Esophagus muscularis mucosa (tissue), 4 donors: ENCODE measurements around the gene CEP44. TPM values are rescaled to one million over a fixed set of nuclear protein-coding genes. Genes with fewer than 3 reads are reported as not detected.

Experiments used
- DNase-seq: peaks from one replicate; pipeline ENCODE4 v3.0.0-alpha.2; 2017; ENCODE audit errors: extremely low spot score
- H3K27ac ChIP-seq, 4 donors: fragments of 200-600 bp; sonication (generic); replicated peaks in 1 of 4; 1 replicate in 3 of 4; 2 replicates in 1 of 4; pipeline ENCODE4 v1.5.1; 2016 to 2019; ENCODE audit warnings: mild to moderate bottlenecking in 1 of 4
- H3K27me3 ChIP-seq, 4 donors: fragments of 200-600 bp; sonication (generic); one replicate each; pipeline versions ENCODE4 v1.5.1 to v1.6.0; 2016 to 2019
- H3K36me3 ChIP-seq, 4 donors: fragments of 200-600 bp; sonication (generic); one replicate each; pipeline ENCODE4 v1.5.1; 2016 to 2019
- H3K4me1 ChIP-seq, 4 donors: fragments of 200-600 bp; sonication (generic); one replicate each; pipeline ENCODE4 v1.5.1; 2016 to 2019
- H3K4me3 ChIP-seq, 4 donors: fragments of 200-600 bp; sonication (generic); 1 replicate in 2 of 4; 2 replicates in 2 of 4; pipeline ENCODE4 v1.5.1; 2016 to 2019; ENCODE audit warnings: mild to moderate bottlenecking in 4 of 4, moderate library complexity in 1 of 4
- H3K9me3 ChIP-seq, 4 donors: fragments of 200-600 bp; sonication (generic); 1 replicate in 3 of 4; 2 replicates in 1 of 4; pipeline ENCODE4 v1.5.1; 2016 to 2019
- CTCF ChIP-seq, 3 experiments: fragments of 200-600 bp in 2 of 3; fragments of 450-650 bp in 1 of 3; sonication (generic) in 2 of 3; IDR thresholded peaks; one replicate each; pipeline ENCODE4 v1.5.1; 2017 to 2019; ENCODE audit warnings: antibody characterized with exemption in 3 of 3, mild to moderate bottlenecking in 2 of 3, moderate library complexity in 1 of 3
- EP300 ChIP-seq: sonication (generic); formaldehyde crosslinking; IDR thresholded peaks from one replicate; pipeline ENCODE4 v1.6.1; 2017; ENCODE audit warnings: antibody characterized with exemption
- POLR2A ChIP-seq: fragments of 450-650 bp; IDR thresholded peaks from one replicate; pipeline ENCODE4 v1.6.1; 2017; ENCODE audit warnings: antibody characterized with exemption, moderate library complexity, mild to moderate bottlenecking, low read depth
- POLR2AphosphoS5 ChIP-seq, 2 donors: sonication (generic); formaldehyde crosslinking; IDR thresholded peaks; one replicate each; pipeline ENCODE4 v1.6.1; 2017; ENCODE audit warnings: antibody characterized with exemption in 2 of 2
- WGBS: methylation state at CpG from one replicate; pipeline ENCODE4 v1.1.5; 2018; 5-methylcytosine and 5-hydroxymethylcytosine counted together
- intact Hi-C: fragments of 100-400 bp; cut with DNase I; formaldehyde crosslinking; loops from one replicate; pipeline ENCODE4 v1.15.1; 2023
- total RNA-seq, 4 donors: library from RNA; depleted of rRNA; stranded (reverse); fragments of >200 nt; gene quantifications; one replicate each; pipeline versions ENCODE4 v1.1.0 to v1.2.1, GENCODE V29; 2016

The CEP44 gene
- total RNA-seq, 4 donors from 2014 or later: 8.1 to 15.8 (median 11.5) TPM

- H3K27ac ChIP-seq: no peak overlapping the region
- peaks cover 15 to 31% (median 23%) of the 10 kb centered on the region in 4 donors for H3K4me1 ChIP-seq
- TF ChIP-seq CTCF (IDR thresholded peaks at IDR 0.05) (no peak), EP300 (no peak), POLR2A (no peak), POLR2AphosphoS5 (IDR thresholded peaks at IDR 0.05) (no peak)
- no peak overlapping the region for H3K4me3 ChIP-seq
- intact Hi-C loops: no loop called here
- H3K9me3 ChIP-seq: no peaks in the 10 kb centered on the region
- WGBS: 76% methylated on average over 6 of the region's 6 CpGs
- peaks cover 0 to 16% (median 7%) of the 10 kb centered on the region in 4 donors for H3K36me3 ChIP-seq
- DNase-seq: no peak
- H3K27me3 ChIP-seq: no peaks in the 10 kb centered on the region
Observed at GRCh38 chr4:174262624-174263444, 20.9 kb upstream of the CEP44 start.

- WGBS: 89% methylated on average over 3 of the region's 3 CpGs
- Histone ChIP-seq H3K4me3 (no peak overlapping the region), H3K27ac (no peak overlapping the region), H3K27me3 (no peaks in the 10 kb centered on the region), H3K36me3 (peaks cover 0 to 17% (median 5%) of the 10 kb centered on the region in 4 donors), H3K4me1 (peaks cover 15 to 31% (median 23%) of the 10 kb centered on the region in 4 donors), H3K9me3 (no peaks in the 10 kb centered on the region)
- DNase-seq: no peak
- TF ChIP-seq CTCF (IDR thresholded peaks at IDR 0.05): no peak
- TF ChIP-seq POLR2AphosphoS5 (IDR thresholded peaks at IDR 0.05): no peak
- no peak for TF ChIP-seq POLR2A
- no peak for TF ChIP-seq EP300
- intact Hi-C loops: no loop called here
Observed at GRCh38 chr4:174263445-174263736, 20.3 kb upstream of the CEP44 start.

GRCh38 chr4:174265916-174266315 lies 17.8 kb upstream of the CEP44 start:
- H3K9me3 ChIP-seq: no peaks in the 10 kb centered on the region
- H3K27ac ChIP-seq: no peak overlapping the region
- WGBS: 63% methylated on average over 2 of the region's 2 CpGs
- TF ChIP-seq POLR2AphosphoS5 (IDR thresholded peaks at IDR 0.05) (no peak), POLR2A (no peak), CTCF (IDR thresholded peaks at IDR 0.05) (no peak), EP300 (no peak)
- H3K4me3 ChIP-seq: no peak overlapping the region
- no peaks in the 10 kb centered on the region for H3K27me3 ChIP-seq
- no peak for DNase-seq
- intact Hi-C loops: no loop called here
- peaks cover 0 to 15% (median 3%) of the 10 kb centered on the region in 4 donors for H3K36me3 ChIP-seq
- H3K4me1 ChIP-seq: peaks cover 15 to 31% (median 23%) of the 10 kb centered on the region in 4 donors

- WGBS: 46% methylated on average over 2 of the region's 2 CpGs
- Histone ChIP-seq H3K4me3 (no peak overlapping the region), H3K4me1 (peaks cover 15 to 31% (median 23%) of the 10 kb centered on the region in 4 donors), H3K27me3 (no peaks in the 10 kb centered on the region), H3K36me3 (peaks cover 0 to 15% (median 3%) of the 10 kb centered on the region in 4 donors), H3K27ac (no peak overlapping the region), H3K9me3 (no peaks in the 10 kb centered on the region)
- TF ChIP-seq POLR2A (no peak), EP300 (no peak), CTCF (IDR thresholded peaks at IDR 0.05) (no peak), POLR2AphosphoS5 (IDR thresholded peaks at IDR 0.05) (no peak)
- no peak for DNase-seq
- intact Hi-C loops: no loop called here
Observed at GRCh38 chr4:174266416-174266815, 17.3 kb upstream of the CEP44 start.
